Endothelial cell of umbilical vein (primary cell): ENCODE measurements around the gene LKAAEAR1. TPM values are rescaled to one million over a fixed set of nuclear protein-coding genes. Genes with fewer than 3 reads are reported as not detected.

Experiments
- BruUV-seq: library from RNA; stranded (reverse); fragments of 400-500 nt; replicated peaks from 2 replicates; lab custom pipeline; 2021; lab: Mats Ljungman, UMichigan
- CTCF ChIA-PET: fragments of 300-600, 350-600 bp; sonication (Branson Sonifier 250); formaldehyde crosslinking; loops from one replicate; lab custom pipeline; 2021; ENCODE audit warnings: antibody characterized with exemption, inconsistent platforms; lab: Charles Lee
- POLR2A ChIA-PET: fragments of 300-600, 350-600 bp; sonication (Branson Sonifier 250); formaldehyde crosslinking; loops from one replicate; lab custom pipeline; 2021; ENCODE audit warnings: antibody characterized with exemption, inconsistent platforms; lab: Charles Lee
- DNase-seq: peaks from one replicate; pipeline ENCODE4 v3.0.0-alpha.2; 2011; ENCODE audit warnings: low read depth, low spot score
- FAIRE-seq: peaks from 2 replicates; lab custom pipeline; 2011; peaks lifted over from hg19 to GRCh38; lab: Jason Lieb, UNC
- H2AFZ ChIP-seq: 2 replicates; pipeline ENCODE4 v1.6.0; 2012; ENCODE audit warnings: low read depth, low read length, control low read depth, inconsistent platforms
- H3K27ac ChIP-seq: 2 replicates; pipeline ENCODE4 v1.5.1; 2011; ENCODE audit warnings: low read depth, mild to moderate bottlenecking, control low read depth, low read length, moderate library complexity; ENCODE audit not compliant: insufficient read depth
- H3K27me3 ChIP-seq, 2 experiments: 2 replicates each; pipeline versions ENCODE4 v1.6.0 to v1.6.1; 2011; ENCODE audit warnings: low read length in 2 of 2, mixed read lengths in 1 of 2; ENCODE audit not compliant: control insufficient read depth in 2 of 2, insufficient read depth in 2 of 2
- H3K36me3 ChIP-seq, 2 experiments: 2 replicates in 1 of 2; 3 replicates in 1 of 2; pipeline ENCODE4 v1.5.1; 2011; ENCODE audit warnings: low read length in 2 of 2, mild to moderate bottlenecking in 1 of 2, moderate library complexity in 1 of 2; ENCODE audit not compliant: control insufficient read depth in 2 of 2, insufficient read depth in 2 of 2; ENCODE audit errors: extremely low read depth in 1 of 2
- H3K4me1 ChIP-seq: 3 replicates; pipeline ENCODE4 v1.5.1; 2011; ENCODE audit warnings: mild to moderate bottlenecking, low read length; ENCODE audit not compliant: control insufficient read depth, insufficient read depth; ENCODE audit errors: extremely low read depth
- H3K4me2 ChIP-seq: 2 replicates; pipeline ENCODE4 v1.6.1; 2011; ENCODE audit warnings: low read length, control low read depth, mixed read lengths; ENCODE audit not compliant: insufficient read depth
- H3K4me3 ChIP-seq, 3 experiments: fragments of 200-600 bp in 1 of 3; sonication (generic), shearing (Covaris generic) in 1 of 3; replicated peaks in 1 of 3; 2 replicates each; pipeline ENCODE4 v1.5.1; 2011 to 2016; ENCODE audit warnings: control low read depth in 3 of 3, low read length in 3 of 3, mild to moderate bottlenecking in 2 of 3, inconsistent platforms in 1 of 3, low read depth in 1 of 3, moderate library complexity in 1 of 3; ENCODE audit not compliant: insufficient read depth in 1 of 3
- H3K79me2 ChIP-seq: 2 replicates; pipeline ENCODE4 v1.6.0; 2012; ENCODE audit warnings: low read length, inconsistent platforms; ENCODE audit not compliant: control insufficient read depth, insufficient read depth
- H3K9ac ChIP-seq: replicated peaks from 2 replicates; pipeline ENCODE3; 2011; ENCODE audit warnings: low read length, control low read depth; ENCODE audit not compliant: insufficient read depth; ENCODE audit errors: extremely low read depth
- H3K9me1 ChIP-seq: replicated peaks from 3 replicates; pipeline ENCODE4 v1.6.0; 2011; ENCODE audit warnings: mild to moderate bottlenecking, low read length; ENCODE audit not compliant: control insufficient read depth, insufficient read depth; ENCODE audit errors: extremely low read depth
- H3K9me3 ChIP-seq: replicated peaks from 2 replicates; pipeline ENCODE4 v1.5.1; 2012; ENCODE audit warnings: low read length, inconsistent platforms; ENCODE audit not compliant: control insufficient read depth, insufficient read depth
- H4K20me1 ChIP-seq: replicated peaks from 2 replicates; pipeline ENCODE3; 2011; ENCODE audit warnings: mild to moderate bottlenecking, low read length; ENCODE audit not compliant: control insufficient read depth, insufficient read depth; ENCODE audit errors: extremely low read depth
- EZH2 ChIP-seq: IDR thresholded peaks from 2 replicates; pipeline ENCODE4 v1.6.1; 2012; ENCODE audit warnings: borderline replicate concordance, low read depth, mild to moderate bottlenecking, moderate library complexity, low read length, inconsistent platforms; ENCODE audit not compliant: severe bottlenecking
- FOS ChIP-seq: IDR thresholded peaks from 2 replicates; pipeline ENCODE4 v1.6.1; 2011; ENCODE audit warnings: mild to moderate bottlenecking, low read length, moderate library complexity, borderline replicate concordance; ENCODE audit not compliant: insufficient read depth
- GATA2 ChIP-seq: IDR thresholded peaks from 2 replicates; pipeline ENCODE4 v1.7.0; 2011; ENCODE audit warnings: low read depth, mild to moderate bottlenecking, moderate library complexity, mixed read lengths, low read length; ENCODE audit not compliant: insufficient read length, insufficient read depth
- JUN ChIP-seq: IDR thresholded peaks from 2 replicates; pipeline ENCODE4 v1.6.1; 2011; ENCODE audit warnings: borderline replicate concordance, low read depth; ENCODE audit not compliant: insufficient read length, insufficient read depth
- MYC ChIP-seq: IDR thresholded peaks from one replicate; pipeline ENCODE4 v1.6.1; 2011; ENCODE audit warnings: mild to moderate bottlenecking, low read depth, low read length
- POLR2A ChIP-seq: IDR thresholded peaks from 2 replicates; pipeline ENCODE4 v1.6.1; 2012; ENCODE audit warnings: low read depth, mild to moderate bottlenecking, control low read depth, low read length
- POLR2AphosphoS5 ChIP-seq: IDR thresholded peaks from 2 replicates; pipeline ENCODE4 v1.6.1; 2012; ENCODE audit warnings: low read depth, mild to moderate bottlenecking, control low read depth, low read length, moderate library complexity; ENCODE audit not compliant: insufficient read depth
- dilution Hi-C: fragments of 300-500 bp; cut with MboI; formaldehyde crosslinking; loops from one replicate; pipeline ENCODE4 v1.15.0; 2019; ENCODE audit warnings: low sequenced_read_pairs; ENCODE audit not compliant: extremely low pct_ligation_motif_present
- intact Hi-C: fragments of 100-400 bp; cut with micrococcal nuclease; formaldehyde crosslinking; loops from one replicate; pipeline ENCODE4 v1.10.0; 2022
- polyA plus RNA-seq, 4 experiments: library from polyadenylated mRNA; depleted of rRNA in 3 of 4; stranded (reverse) in 3 of 4; unstranded in 1 of 4; fragments of >200 nt; gene quantifications; 2 replicates each; pipeline versions ENCODE4 v1.2.1 to v1.2.3, GENCODE V29; 2011 to 2012; ENCODE audit warnings: missing spikeins in 1 of 4
- total RNA-seq: library from RNA; stranded (reverse); gene quantifications from 2 replicates; pipeline ENCODE4 v1.2.3, GENCODE V29; 2021
- TF ChIP-seq, protein P1 (sequence below): IDR thresholded peaks from 2 replicates; pipeline ENCODE4 v1.6.1; 2011; ENCODE audit not compliant: insufficient read depth, insufficient read length
- TF ChIP-seq, protein P2 (sequence below), 2 donors: IDR thresholded peaks; 1 replicate in 1 of 2; 2 replicates in 1 of 2; pipeline ENCODE4 v1.5.1; 2011; ENCODE audit warnings: low read length in 2 of 2, mild to moderate bottlenecking in 2 of 2, moderate library complexity in 2 of 2, control low read depth in 1 of 2, inconsistent platforms in 1 of 2, low read depth in 1 of 2; ENCODE audit not compliant: insufficient read depth in 1 of 2; ENCODE audit errors: extremely low read depth in 1 of 2

LKAAEAR1 gene
- total and polyA plus RNA-seq, 2 donors (not counting 3 experiments of a cell fraction or from before 2014, with no cell fraction given): 0.29 TPM; not detected in 1

DNA sequence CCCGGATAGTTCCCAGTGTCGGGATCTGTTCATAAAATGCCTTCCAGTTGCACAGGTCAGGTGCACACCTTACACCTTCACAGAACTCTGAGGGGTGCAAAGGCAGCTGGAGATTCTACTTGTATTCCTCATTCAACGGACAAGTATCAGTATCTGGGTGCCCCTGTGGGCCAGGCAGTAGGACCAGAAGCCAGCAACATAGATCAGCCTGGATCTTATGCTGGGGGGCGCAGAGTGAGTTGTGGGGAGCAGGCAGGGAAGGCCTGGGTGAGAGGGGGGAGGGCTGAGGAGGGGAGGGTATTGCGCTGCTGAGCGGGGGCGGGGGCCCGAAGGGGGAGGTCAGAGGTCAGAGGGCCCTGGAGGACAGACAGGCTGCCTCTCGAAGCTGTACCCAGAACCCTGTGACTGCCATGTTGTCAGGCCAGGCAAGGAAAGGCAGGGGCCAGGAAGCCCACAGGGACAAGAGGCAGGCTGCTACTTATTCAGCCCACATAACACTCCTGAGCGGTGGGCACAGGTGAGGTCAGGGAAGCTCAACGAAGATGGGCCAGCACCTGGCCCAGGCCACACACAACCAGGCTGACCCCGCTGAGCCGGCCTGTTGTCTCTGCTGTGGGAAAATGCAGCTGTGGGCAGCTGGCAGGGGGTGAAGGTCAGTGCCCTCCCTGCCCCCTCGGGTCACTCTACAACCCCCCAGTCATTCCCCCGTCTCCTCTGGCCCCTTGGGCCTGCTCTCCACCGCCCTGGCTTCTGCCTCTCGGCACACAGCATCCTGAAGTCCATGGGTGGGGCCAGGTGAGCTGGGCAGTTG lies 3.2 kb downstream of the LKAAEAR1 start:
- DNase-seq (no peak), FAIRE-seq (no peak)
- Histone ChIP-seq H3K9ac (no peak overlapping the region), H3K9me1 (no peaks in the 10 kb centered on the region), H4K20me1 (no peaks in the 10 kb centered on the region), H3K36me3 (peaks cover 0 to 3% of the 10 kb centered on the region in 2 experiments), H3K27ac (no peak overlapping the region), H3K79me2 (peaks cover 6% of the 10 kb centered on the region), H3K9me3 (no peaks in the 10 kb centered on the region), H3K27me3 (peaks cover 17 to 23% of the 10 kb centered on the region in 2 experiments), H3K4me1 (peaks cover 20% of the 10 kb centered on the region), H3K4me3 (peak overlapping the region in 1 of 3 experiments; percentile 73), H3K4me2 (no peak overlapping the region), H2AFZ (no peak overlapping the region)
- TF ChIP-seq, protein P1, sequence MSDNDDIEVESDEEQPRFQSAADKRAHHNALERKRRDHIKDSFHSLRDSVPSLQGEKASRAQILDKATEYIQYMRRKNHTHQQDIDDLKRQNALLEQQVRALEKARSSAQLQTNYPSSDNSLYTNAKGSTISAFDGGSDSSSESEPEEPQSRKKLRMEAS: no peak
- TF ChIP-seq EZH2 (no peak), FOS (no peak), POLR2A (no peak), JUN (no peak), POLR2AphosphoS5 (no peak), MYC (no peak), GATA2 (no peak)
- TF ChIP-seq, protein P2, sequence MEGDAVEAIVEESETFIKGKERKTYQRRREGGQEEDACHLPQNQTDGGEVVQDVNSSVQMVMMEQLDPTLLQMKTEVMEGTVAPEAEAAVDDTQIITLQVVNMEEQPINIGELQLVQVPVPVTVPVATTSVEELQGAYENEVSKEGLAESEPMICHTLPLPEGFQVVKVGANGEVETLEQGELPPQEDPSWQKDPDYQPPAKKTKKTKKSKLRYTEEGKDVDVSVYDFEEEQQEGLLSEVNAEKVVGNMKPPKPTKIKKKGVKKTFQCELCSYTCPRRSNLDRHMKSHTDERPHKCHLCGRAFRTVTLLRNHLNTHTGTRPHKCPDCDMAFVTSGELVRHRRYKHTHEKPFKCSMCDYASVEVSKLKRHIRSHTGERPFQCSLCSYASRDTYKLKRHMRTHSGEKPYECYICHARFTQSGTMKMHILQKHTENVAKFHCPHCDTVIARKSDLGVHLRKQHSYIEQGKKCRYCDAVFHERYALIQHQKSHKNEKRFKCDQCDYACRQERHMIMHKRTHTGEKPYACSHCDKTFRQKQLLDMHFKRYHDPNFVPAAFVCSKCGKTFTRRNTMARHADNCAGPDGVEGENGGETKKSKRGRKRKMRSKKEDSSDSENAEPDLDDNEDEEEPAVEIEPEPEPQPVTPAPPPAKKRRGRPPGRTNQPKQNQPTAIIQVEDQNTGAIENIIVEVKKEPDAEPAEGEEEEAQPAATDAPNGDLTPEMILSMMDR (IDR thresholded peaks at IDR 0.05; ENCODE audit: extremely low read depth in 1 of 2, insufficient read depth in 1 of 2, low read depth in 1 of 2, low read length in 2 of 2): no peak
- intact Hi-C loops (no loop called here), dilution Hi-C loops (no loop called here)
- BruUV-seq: no TSS peak
- CTCF ChIA-PET: interaction anchor here (3.0 kb wide), 1 partner anchor 42 kb away, joined by 14 read pairs; no protein-coding TSS in a partner anchor
- POLR2A ChIA-PET: no interaction called here
